Vagina (tissue), 2 donors: ENCODE data around the gene PRR22. TPM values are rescaled to one million over a fixed set of nuclear protein-coding genes. Genes with fewer than 3 reads are reported as not detected.
"Not testable (repeated sequence)": the region's sequence is repeated elsewhere in the genome, so short reads cannot be mapped to it uniquely, and the experiment has no call there.

ENCODE experiments used
- DNase-seq, 2 donors: peaks; one replicate each; pipeline ENCODE4 v3.0.0-alpha.2; 2017; ENCODE audit errors: extremely low spot score in 2 of 2
- H3K27ac ChIP-seq: fragments of 200-600 bp; sonication (generic); one replicate; pipeline ENCODE4 v1.5.1; 2019
- H3K27me3 ChIP-seq: fragments of 200-600 bp; sonication (generic); one replicate; pipeline ENCODE4 v1.5.1; 2019
- H3K36me3 ChIP-seq, 2 donors: fragments of 200-600 bp; sonication (generic); one replicate each; pipeline ENCODE4 v1.5.1; 2017 to 2019
- H3K4me1 ChIP-seq: fragments of 200-600 bp; sonication (generic); one replicate; pipeline ENCODE4 v1.5.1; 2019
- H3K4me3 ChIP-seq, 2 donors: fragments of 200-600 bp; sonication (generic); 1 replicate in 1 of 2; 2 replicates in 1 of 2; pipeline ENCODE4 v1.5.1; 2016 to 2019
- H3K9me3 ChIP-seq: fragments of 200-600 bp; sonication (generic); one replicate; pipeline ENCODE4 v1.5.1; 2019
- CTCF ChIP-seq, 3 experiments: fragments of 450-650 bp in 2 of 3; fragments of 200-600 bp in 1 of 3; sonication (generic) in 1 of 3; IDR thresholded peaks; one replicate each; pipeline ENCODE4 v1.5.1; 2017 to 2019; ENCODE audit warnings: antibody characterized with exemption in 3 of 3, mild to moderate bottlenecking in 2 of 3, moderate library complexity in 2 of 3
- POLR2A ChIP-seq, 2 donors: fragments of 450-650 bp; IDR thresholded peaks; one replicate each; pipeline ENCODE4 v1.6.1; 2017; ENCODE audit warnings: antibody characterized with exemption in 2 of 2, mild to moderate bottlenecking in 2 of 2, moderate library complexity in 2 of 2
- POLR2AphosphoS5 ChIP-seq, 2 donors: sonication (generic); formaldehyde crosslinking; IDR thresholded peaks; one replicate each; pipeline ENCODE4 v1.9.0; 2017; ENCODE audit warnings: antibody characterized with exemption in 2 of 2, mild to moderate bottlenecking in 2 of 2, low read depth in 1 of 2; ENCODE audit not compliant: insufficient read depth in 1 of 2
- intact Hi-C: fragments of 100-400 bp; cut with DNase I; formaldehyde crosslinking; loops from one replicate; pipeline ENCODE4 v1.15.1; 2023
- total RNA-seq: library from RNA; depleted of rRNA; stranded (reverse); fragments of >200 nt; gene quantifications from one replicate; pipeline ENCODE4 v1.2.3, GENCODE V29; 2016

PRR22 gene
- total RNA-seq, 1 donor from 2014 or later, result 0.98 TPM

DNA sequence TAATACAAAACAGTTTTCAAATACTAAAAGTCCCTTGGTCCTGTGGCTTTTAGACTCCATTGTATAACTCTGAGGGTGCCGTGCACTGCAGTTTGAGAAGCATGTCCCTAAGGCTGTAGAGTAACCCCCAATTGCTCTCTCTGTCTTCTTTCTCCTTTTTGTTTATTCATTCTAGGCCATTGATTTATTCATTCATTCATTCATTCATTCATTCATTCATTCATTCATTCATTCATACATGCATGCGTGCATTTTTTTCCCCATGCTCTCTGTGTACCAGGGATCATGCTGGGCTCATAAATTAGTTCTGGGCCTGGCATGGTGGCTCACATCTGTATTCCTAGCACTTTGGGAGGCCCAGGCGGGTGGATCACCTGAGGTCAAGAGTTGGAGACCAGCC is 19.3 kb downstream of the PRR22 start:
- H3K9me3 ChIP-seq, result no peaks in the 10 kb centered on the region

DNA sequence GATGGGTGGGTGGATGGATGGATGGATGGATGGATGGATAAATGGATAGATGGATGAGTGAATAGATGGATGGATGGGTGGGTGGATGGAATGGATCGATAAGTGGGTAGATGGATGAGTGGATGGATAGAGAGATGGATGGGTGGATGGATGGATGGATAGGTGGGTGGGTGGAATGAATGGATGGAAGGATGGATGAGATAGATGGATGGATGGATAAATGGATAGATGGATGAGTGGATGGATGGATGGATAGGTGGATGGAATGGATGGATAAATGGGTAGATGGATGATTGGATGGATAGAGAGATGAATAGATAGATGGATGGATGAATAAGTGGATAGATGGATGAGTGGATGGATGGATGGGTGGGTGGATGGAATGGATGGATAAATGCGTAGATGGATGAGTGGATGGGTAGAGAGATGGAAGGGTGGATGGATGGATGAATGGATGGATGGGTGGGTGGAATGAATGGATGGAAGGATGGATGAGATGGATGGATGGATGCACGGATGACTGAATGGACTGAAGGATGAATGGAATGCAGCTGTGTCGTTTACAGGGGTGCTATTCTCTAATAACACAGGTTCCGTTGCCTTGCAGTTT is 21.8 kb downstream of the PRR22 start:
- DNase-seq, result no peak
- intact Hi-C loops, result no loop called here
- Histone ChIP-seq H3K27me3 (no peaks in the 10 kb centered on the region), H3K4me3 (no peak overlapping the region), H3K27ac (no peak overlapping the region), H3K4me1 (no peaks in the 10 kb centered on the region), H3K36me3 (no peaks in the 10 kb centered on the region), H3K9me3 (no peaks in the 10 kb centered on the region)
- TF ChIP-seq POLR2AphosphoS5 (IDR thresholded peaks at IDR 0.05; ENCODE audit: insufficient read depth in 1 of 2, low read depth in 1 of 2) (no peak), POLR2A (IDR thresholded peaks at IDR 0.05) (no peak), CTCF (IDR thresholded peaks at IDR 0.05) (no peak)

More for the DNA sequence above, 19.3 kb downstream of the PRR22 start:
- Histone ChIP-seq H3K36me3 (no peaks in the 10 kb centered on the region), H3K27me3 (no peaks in the 10 kb centered on the region), H3K4me3 (no peak overlapping the region), H3K4me1 (no peaks in the 10 kb centered on the region), H3K27ac (no peak overlapping the region)
- TF ChIP-seq POLR2AphosphoS5 (IDR thresholded peaks at IDR 0.05; ENCODE audit: insufficient read depth in 1 of 2, low read depth in 1 of 2) (no peak), POLR2A (IDR thresholded peaks at IDR 0.05) (no peak), CTCF (IDR thresholded peaks at IDR 0.05) (no peak)
- intact Hi-C loops, result no loop called here
- DNase-seq, result no peak

DNA sequence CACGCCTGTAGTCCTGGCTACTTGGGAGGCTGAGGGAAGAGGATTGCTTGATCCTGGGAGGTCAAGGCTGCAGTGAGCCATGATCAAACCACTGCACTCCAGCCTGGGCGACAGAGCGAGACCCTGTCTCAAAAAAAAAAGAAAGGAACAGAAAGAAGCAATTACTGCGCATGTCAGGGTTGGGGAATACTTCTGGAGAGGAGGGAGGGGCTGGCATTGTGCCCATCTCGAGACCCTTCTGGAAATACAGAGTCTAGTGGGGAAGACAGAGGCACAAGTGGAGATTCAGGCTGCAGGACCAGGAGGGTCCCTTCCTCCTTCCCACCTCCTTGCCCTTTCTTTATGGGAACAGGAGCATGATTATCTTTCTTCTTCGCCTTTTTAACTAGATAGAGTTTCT is 30.8 kb downstream of the PRR22 start:
- no peak for DNase-seq
- no peaks in the 10 kb centered on the region for H3K36me3 ChIP-seq
- H3K4me1 ChIP-seq, result no peaks in the 10 kb centered on the region
- no peak overlapping the region for H3K4me3 ChIP-seq
- H3K27me3 ChIP-seq, result no peaks in the 10 kb centered on the region
- no peak overlapping the region for H3K27ac ChIP-seq
- intact Hi-C loops, result no loop called here
- no peaks in the 10 kb centered on the region for H3K9me3 ChIP-seq
- no peak for TF ChIP-seq CTCF (IDR thresholded peaks at IDR 0.05)
- TF ChIP-seq POLR2AphosphoS5 (IDR thresholded peaks at IDR 0.05; ENCODE audit: insufficient read depth in 1 of 2, low read depth in 1 of 2), result no peak
- TF ChIP-seq POLR2A (IDR thresholded peaks at IDR 0.05), result no peak

- Histone ChIP-seq H3K4me1 (no peaks in the 10 kb centered on the region), H3K27ac (no peak overlapping the region)
- no peak for TF ChIP-seq POLR2AphosphoS5 (IDR thresholded peaks at IDR 0.05; ENCODE audit: insufficient read depth in 1 of 2, low read depth in 1 of 2)
- no peak for TF ChIP-seq POLR2A (IDR thresholded peaks at IDR 0.05)
- no peak for TF ChIP-seq CTCF (IDR thresholded peaks at IDR 0.05)
Observed at GRCh38 chr19:5751709-5752108, 32.8 kb downstream of the PRR22 start.

DNA sequence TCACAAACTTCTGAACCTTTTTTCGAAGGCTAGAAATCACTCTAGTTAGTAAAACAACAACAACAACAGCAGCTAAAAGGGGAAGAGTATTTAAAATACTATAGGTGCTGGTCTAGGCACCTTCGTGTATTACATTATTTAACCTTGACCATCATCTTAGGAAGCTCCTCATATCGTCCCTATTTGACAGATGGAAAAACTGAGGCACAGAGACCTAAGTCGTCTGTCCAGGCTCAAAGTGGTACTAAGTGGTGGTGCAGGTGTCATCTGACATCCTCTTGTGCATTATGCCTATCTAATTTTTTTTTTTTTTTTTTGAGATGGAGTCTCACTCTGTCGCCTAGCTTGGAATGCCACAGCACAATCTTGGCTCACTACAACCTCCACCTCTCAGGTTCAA is 35.0 kb downstream of the PRR22 start:
- DNase-seq, result no peak
- intact Hi-C loops, result no loop called here
- TF ChIP-seq POLR2A (IDR thresholded peaks at IDR 0.05) (no peak), POLR2AphosphoS5 (IDR thresholded peaks at IDR 0.05; ENCODE audit: insufficient read depth in 1 of 2, low read depth in 1 of 2) (no peak), CTCF (IDR thresholded peaks at IDR 0.05) (no peak)
- Histone ChIP-seq H3K27ac (no peak overlapping the region), H3K36me3 (no peaks in the 10 kb centered on the region), H3K4me3 (no peak overlapping the region), H3K27me3 (no peaks in the 10 kb centered on the region), H3K4me1 (no peaks in the 10 kb centered on the region), H3K9me3 (no peaks in the 10 kb centered on the region)

More at GRCh38 chr19:5751709-5752108, 32.8 kb downstream of the PRR22 start:
- no peak overlapping the region for H3K4me3 ChIP-seq
- H3K36me3 ChIP-seq, result no peaks in the 10 kb centered on the region
- no peaks in the 10 kb centered on the region for H3K27me3 ChIP-seq
- no peak for DNase-seq
- intact Hi-C loops, result no loop called here
- no peaks in the 10 kb centered on the region for H3K9me3 ChIP-seq

DNA sequence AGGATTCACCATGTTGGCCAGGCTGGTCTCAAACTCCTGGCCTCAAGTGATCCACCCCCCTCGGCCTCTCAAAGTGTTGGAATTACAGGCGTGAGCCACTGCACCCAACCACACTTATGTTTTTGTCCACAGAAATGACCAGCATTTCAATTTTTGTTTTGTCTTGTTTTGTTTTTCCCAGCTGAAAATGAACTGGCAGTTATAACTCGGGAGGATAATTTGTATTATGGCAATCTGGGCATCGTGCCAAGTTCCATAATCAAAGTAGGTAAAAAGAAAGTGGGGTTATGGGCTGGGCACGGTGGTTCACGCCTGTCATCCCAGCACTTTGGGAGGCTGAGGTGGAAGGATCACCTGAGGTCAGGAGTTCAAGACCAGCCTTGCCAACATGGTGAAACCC is 35.6 kb downstream of the PRR22 start:
- H3K27ac ChIP-seq, intact Hi-C loops, DNase-seq, H3K36me3 ChIP-seq, H3K4me1 ChIP-seq, H3K4me3 ChIP-seq, H3K27me3 ChIP-seq, H3K9me3 ChIP-seq: not testable (repeated sequence)

GRCh38 chr19:5744999-5745398 is 39.5 kb downstream of the PRR22 start:
- H3K9me3 ChIP-seq, DNase-seq, H3K27me3 ChIP-seq, H3K4me1 ChIP-seq, H3K27ac ChIP-seq, intact Hi-C loops, H3K36me3 ChIP-seq, H3K4me3 ChIP-seq: not testable (repeated sequence)
